NB4 (cell line): ENCODE results near the gene NHSL1.

Source experiments
- DNase-seq: peaks from one replicate; pipeline ENCODE4 v3.0.0; 2010; ENCODE audit warnings: low read depth
- H3K4me3 ChIP-seq: one replicate; pipeline ENCODE4 v1.5.1; 2011; ENCODE audit warnings: mild to moderate bottlenecking, low read depth, low read length, moderate library complexity
- CTCF ChIP-seq: IDR thresholded peaks from one replicate; pipeline ENCODE4 v1.5.1; 2012; ENCODE audit warnings: low read depth, low read length
- MAX ChIP-seq: IDR thresholded peaks from 2 replicates; pipeline ENCODE4 v1.6.1; 2011; ENCODE audit warnings: low read depth, low read length
- MYC ChIP-seq: IDR thresholded peaks from 2 replicates; pipeline ENCODE4 v1.6.1; 2011; ENCODE audit warnings: low read depth, low read length
- POLR2A ChIP-seq: IDR thresholded peaks from 2 replicates; pipeline ENCODE4 v1.6.1; 2011; ENCODE audit warnings: mild to moderate bottlenecking; ENCODE audit not compliant: insufficient read length; ENCODE audit errors: extremely low read depth

NHSL1 gene

GRCh38 chr6:138382498-138383265 is 116.6 kb downstream of the NHSL1 start:
- TF ChIP-seq CTCF = no peak
- TF ChIP-seq MYC = no peak
- no peak for TF ChIP-seq MAX
- no peak for TF ChIP-seq POLR2A
- DNase-seq = no peak
- H3K4me3 ChIP-seq = no peak overlapping the region

GRCh38 chr6:138378463-138378862 is 120.8 kb downstream of the NHSL1 start:
- TF ChIP-seq POLR2A (no peak), MYC (no peak), CTCF (no peak), MAX (no peak)
- H3K4me3 ChIP-seq = no peak overlapping the region
- no peak for DNase-seq

GRCh38 chr6:138377844-138378243 is 121.5 kb downstream of the NHSL1 start, which contains the start of gene SMIM28:
Gene SMIM28, plus strand, starts transcription at chr6:138377905. Its CDS starts 168 bp downstream, at chr6:138378073.
- TF ChIP-seq POLR2A (no peak), MAX (no peak), MYC (no peak), CTCF (no peak)
- no peak within 1 kb of the TSS for H3K4me3 ChIP-seq
- DNase-seq = no peak

- H3K4me3 ChIP-seq = no peak overlapping the region
- TF ChIP-seq MAX (no peak), POLR2A (no peak), MYC (no peak), CTCF (no peak)
- no peak for DNase-seq
Observed at GRCh38 chr6:138377042-138377441, 122.3 kb downstream of the NHSL1 start.

- H3K4me3 ChIP-seq = no peak overlapping the region
- no peak for DNase-seq
- no peak for TF ChIP-seq MAX
- TF ChIP-seq CTCF = no peak
- TF ChIP-seq POLR2A = no peak
- TF ChIP-seq MYC = no peak
Observed at GRCh38 chr6:138374815-138375214, 124.5 kb downstream of the NHSL1 start.
